ENCODE results near the gene ACSF3.

ACSF3 gene

DNA sequence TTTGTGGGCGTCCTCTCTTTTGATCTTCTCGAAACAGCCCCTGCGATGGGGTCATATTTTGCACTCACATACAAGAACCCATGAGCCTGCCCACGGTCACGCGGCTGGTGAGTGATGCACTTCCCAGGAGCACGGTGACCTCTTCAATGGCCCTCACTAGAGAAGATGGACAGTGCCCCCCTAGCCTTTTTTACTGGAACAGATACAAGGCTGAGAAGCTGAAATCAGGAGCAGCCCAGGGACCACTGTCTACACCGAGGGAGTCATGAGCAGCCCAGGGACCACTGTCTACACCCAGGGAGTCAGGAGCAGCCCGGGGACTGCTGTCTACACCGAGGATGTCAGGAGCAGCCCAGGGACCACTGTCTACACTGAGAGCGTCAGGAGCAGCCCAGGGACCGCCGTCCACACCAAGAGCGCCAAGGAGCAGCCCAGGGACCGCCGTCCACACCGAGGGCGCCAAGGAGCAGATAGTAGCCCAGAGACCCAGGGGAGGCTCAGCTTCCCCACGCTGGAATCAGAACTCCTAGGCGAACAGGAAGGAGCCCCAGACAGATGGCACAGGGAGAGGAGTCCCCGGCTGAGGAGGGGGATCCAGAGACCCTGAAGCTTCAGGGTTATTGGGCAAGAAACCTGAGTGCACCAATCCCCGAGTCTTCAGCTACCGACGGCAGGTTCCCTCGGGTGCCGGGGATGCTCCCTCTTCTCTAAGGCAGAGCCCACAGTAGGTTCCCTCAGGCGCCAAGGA, 23.7 kb downstream of the ACSF3 start:
- ChIA-PET POLR2A (no interaction called here), CTCF (no interaction called here)
- TF ChIP-seq YY2 (tag by site-specific recombination; IDR thresholded peaks at IDR 0.05) (no peak), ZNF416 (tag by site-specific recombination; IDR thresholded peaks at IDR 0.05) (no peak), MYNN (tag by site-specific recombination; IDR thresholded peaks at IDR 0.05; ENCODE audit: borderline replicate concordance) (no peak), ZBTB8A (tag by site-specific recombination; IDR thresholded peaks at IDR 0.05) (no peak), ZNF366 (tag by site-specific recombination; conservative IDR thresholded peaks at IDR 0.05) (no peak)
- TF ChIP-seq, protein P1, sequence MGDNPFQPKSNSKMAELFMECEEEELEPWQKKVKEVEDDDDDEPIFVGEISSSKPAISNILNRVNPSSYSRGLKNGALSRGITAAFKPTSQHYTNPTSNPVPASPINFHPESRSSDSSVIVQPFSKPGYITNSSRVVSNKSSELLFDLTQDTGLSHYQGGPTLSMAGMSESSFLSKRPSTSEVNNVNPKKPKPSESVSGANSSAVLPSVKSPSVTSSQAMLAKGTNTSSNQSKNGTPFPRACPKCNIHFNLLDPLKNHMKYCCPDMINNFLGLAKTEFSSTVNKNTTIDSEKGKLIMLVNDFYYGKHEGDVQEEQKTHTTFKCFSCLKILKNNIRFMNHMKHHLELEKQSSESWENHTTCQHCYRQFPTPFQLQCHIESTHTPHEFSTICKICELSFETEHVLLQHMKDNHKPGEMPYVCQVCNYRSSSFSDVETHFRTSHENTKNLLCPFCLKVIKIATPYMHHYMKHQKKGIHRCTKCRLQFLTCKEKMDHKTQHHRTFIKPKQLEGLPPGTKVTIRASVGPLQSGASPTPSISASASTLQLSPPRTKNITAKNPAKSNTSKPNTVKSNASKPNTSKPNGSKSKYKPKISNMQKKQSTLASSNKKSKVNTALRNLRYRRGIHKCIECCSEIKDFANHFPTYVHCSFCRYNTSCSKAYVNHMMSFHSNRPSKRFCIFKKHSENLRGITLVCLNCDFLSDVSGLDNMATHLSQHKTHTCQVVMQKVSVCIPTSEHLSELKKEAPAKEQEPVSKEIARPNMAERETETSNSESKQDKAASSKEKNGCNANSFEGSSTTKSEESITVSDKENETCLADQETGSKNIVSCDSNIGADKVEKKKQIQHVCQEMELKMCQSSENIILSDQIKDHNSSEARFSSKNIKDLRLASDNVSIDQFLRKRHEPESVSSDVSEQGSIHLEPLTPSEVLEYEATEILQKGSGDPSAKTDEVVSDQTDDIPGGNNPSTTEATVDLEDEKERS (tag by site-specific recombination; IDR thresholded peaks at IDR 0.05) = no peak
- H3K4me1 ChIP-seq (ENCODE audit: control insufficient read depth, insufficient read depth, low read length) = no peaks in the 10 kb centered on the region
- H3K4me3 ChIP-seq (ENCODE audit: low read depth, low read length) = no peak overlapping the region
- no peaks in the 10 kb centered on the region for H3K9me3 ChIP-seq (ENCODE audit: control insufficient read depth, insufficient read depth, low read depth, low read length)
- H3K27ac ChIP-seq (ENCODE audit: extremely low read depth, low read depth, low read length) = no peak overlapping the region
- peaks cover 1 to 88% of the 10 kb centered on the region in 2 experiments; a peak in 2 of 3 replicates for H3K36me3 ChIP-seq (ENCODE audit: control insufficient read depth in 2 of 2, insufficient read depth in 1 of 2, low read length in 2 of 2)

DNA sequence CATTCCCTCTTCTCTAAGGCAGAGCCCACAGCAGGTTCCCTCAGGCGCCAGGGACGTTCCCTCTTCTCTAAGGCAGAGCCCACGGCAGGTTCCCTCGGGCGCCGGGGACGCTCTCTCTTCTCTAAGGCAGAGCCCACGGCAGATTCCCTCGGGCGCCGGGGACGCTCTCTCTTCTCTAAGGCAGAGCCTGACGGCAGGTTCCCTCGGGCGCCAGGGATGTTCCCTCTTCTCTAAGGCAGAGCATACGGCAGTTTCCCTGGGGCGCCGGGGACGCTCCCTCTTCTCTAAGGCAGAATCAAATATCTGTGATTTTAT, 24.3 kb downstream of the ACSF3 start:
- no peak for TF ChIP-seq ZNF626 (tag by site-specific recombination; IDR thresholded peaks at IDR 0.05)
- TF ChIP-seq, protein P2, sequence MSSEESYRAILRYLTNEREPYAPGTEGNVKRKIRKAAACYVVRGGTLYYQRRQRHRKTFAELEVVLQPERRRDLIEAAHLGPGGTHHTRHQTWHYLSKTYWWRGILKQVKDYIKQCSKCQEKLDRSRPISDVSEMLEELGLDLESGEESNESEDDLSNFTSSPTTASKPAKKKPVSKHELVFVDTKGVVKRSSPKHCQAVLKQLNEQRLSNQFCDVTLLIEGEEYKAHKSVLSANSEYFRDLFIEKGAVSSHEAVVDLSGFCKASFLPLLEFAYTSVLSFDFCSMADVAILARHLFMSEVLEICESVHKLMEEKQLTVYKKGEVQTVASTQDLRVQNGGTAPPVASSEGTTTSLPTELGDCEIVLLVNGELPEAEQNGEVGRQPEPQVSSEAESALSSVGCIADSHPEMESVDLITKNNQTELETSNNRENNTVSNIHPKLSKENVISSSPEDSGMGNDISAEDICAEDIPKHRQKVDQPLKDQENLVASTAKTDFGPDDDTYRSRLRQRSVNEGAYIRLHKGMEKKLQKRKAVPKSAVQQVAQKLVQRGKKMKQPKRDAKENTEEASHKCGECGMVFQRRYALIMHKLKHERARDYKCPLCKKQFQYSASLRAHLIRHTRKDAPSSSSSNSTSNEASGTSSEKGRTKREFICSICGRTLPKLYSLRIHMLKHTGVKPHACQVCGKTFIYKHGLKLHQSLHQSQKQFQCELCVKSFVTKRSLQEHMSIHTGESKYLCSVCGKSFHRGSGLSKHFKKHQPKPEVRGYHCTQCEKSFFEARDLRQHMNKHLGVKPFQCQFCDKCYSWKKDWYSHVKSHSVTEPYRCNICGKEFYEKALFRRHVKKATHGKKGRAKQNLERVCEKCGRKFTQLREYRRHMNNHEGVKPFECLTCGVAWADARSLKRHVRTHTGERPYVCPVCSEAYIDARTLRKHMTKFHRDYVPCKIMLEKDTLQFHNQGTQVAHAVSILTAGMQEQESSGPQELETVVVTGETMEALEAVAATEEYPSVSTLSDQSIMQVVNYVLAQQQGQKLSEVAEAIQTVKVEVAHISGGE (tag by site-specific recombination; conservative IDR thresholded peaks at IDR 0.05; ENCODE audit: low read depth) = no peak
- TF ChIP-seq ZNF660 (tag by site-specific recombination; IDR thresholded peaks at IDR 0.05) = no peak
- no peak for TF ChIP-seq WT1 (tag by site-specific recombination; IDR thresholded peaks at IDR 0.05)
- no peak for TF ChIP-seq ZNF157 (tag by site-specific recombination; IDR thresholded peaks at IDR 0.05)
- no peak for TF ChIP-seq ZNF350 (tag by site-specific recombination; IDR thresholded peaks at IDR 0.05)
- no peak for TF ChIP-seq ZNF140 (tag by site-specific recombination; IDR thresholded peaks at IDR 0.05)
- TF ChIP-seq, protein P3, sequence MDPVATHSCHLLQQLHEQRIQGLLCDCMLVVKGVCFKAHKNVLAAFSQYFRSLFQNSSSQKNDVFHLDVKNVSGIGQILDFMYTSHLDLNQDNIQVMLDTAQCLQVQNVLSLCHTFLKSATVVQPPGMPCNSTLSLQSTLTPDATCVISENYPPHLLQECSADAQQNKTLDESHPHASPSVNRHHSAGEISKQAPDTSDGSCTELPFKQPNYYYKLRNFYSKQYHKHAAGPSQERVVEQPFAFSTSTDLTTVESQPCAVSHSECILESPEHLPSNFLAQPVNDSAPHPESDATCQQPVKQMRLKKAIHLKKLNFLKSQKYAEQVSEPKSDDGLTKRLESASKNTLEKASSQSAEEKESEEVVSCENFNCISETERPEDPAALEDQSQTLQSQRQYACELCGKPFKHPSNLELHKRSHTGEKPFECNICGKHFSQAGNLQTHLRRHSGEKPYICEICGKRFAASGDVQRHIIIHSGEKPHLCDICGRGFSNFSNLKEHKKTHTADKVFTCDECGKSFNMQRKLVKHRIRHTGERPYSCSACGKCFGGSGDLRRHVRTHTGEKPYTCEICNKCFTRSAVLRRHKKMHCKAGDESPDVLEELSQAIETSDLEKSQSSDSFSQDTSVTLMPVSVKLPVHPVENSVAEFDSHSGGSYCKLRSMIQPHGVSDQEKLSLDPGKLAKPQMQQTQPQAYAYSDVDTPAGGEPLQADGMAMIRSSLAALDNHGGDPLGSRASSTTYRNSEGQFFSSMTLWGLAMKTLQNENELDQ (tag by site-specific recombination; IDR thresholded peaks at IDR 0.05; ENCODE audit: low read depth) = no peak
- TF ChIP-seq TRIM28 (IDR thresholded peaks at IDR 0.05; ENCODE audit: borderline replicate concordance, low read length) = no peak
- TF ChIP-seq, protein P4, sequence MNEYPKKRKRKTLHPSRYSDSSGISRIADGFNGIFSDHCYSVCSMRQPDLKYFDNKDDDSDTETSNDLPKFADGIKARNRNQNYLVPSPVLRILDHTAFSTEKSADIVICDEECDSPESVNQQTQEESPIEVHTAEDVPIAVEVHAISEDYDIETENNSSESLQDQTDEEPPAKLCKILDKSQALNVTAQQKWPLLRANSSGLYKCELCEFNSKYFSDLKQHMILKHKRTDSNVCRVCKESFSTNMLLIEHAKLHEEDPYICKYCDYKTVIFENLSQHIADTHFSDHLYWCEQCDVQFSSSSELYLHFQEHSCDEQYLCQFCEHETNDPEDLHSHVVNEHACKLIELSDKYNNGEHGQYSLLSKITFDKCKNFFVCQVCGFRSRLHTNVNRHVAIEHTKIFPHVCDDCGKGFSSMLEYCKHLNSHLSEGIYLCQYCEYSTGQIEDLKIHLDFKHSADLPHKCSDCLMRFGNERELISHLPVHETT (tag by site-specific recombination; IDR thresholded peaks at IDR 0.05) = no peak
- no peak for TF ChIP-seq ZNF292 (tag by site-specific recombination; IDR thresholded peaks at IDR 0.05; ENCODE audit: borderline replicate concordance, low read depth)
- no peak for TF ChIP-seq SCRT2 (tag by site-specific recombination; IDR thresholded peaks at IDR 0.05)
- TF ChIP-seq, protein P5, sequence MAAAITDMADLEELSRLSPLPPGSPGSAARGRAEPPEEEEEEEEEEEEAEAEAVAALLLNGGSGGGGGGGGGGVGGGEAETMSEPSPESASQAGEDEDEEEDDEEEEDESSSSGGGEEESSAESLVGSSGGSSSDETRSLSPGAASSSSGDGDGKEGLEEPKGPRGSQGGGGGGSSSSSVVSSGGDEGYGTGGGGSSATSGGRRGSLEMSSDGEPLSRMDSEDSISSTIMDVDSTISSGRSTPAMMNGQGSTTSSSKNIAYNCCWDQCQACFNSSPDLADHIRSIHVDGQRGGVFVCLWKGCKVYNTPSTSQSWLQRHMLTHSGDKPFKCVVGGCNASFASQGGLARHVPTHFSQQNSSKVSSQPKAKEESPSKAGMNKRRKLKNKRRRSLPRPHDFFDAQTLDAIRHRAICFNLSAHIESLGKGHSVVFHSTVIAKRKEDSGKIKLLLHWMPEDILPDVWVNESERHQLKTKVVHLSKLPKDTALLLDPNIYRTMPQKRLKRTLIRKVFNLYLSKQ (tag by site-specific recombination; IDR thresholded peaks at IDR 0.05; ENCODE audit: borderline replicate concordance) = no peak
- no peak for TF ChIP-seq ZNF324 (tag by site-specific recombination; IDR thresholded peaks at IDR 0.05)
- no peak for TF ChIP-seq ZNF10 (tag by site-specific recombination; IDR thresholded peaks at IDR 0.05)
- TF ChIP-seq, protein P6, sequence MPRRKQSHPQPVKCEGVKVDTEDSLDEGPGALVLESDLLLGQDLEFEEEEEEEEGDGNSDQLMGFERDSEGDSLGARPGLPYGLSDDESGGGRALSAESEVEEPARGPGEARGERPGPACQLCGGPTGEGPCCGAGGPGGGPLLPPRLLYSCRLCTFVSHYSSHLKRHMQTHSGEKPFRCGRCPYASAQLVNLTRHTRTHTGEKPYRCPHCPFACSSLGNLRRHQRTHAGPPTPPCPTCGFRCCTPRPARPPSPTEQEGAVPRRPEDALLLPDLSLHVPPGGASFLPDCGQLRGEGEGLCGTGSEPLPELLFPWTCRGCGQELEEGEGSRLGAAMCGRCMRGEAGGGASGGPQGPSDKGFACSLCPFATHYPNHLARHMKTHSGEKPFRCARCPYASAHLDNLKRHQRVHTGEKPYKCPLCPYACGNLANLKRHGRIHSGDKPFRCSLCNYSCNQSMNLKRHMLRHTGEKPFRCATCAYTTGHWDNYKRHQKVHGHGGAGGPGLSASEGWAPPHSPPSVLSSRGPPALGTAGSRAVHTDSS (tag by site-specific recombination; IDR thresholded peaks at IDR 0.05) = no peak
- H3K9me3 ChIP-seq (ENCODE audit: control insufficient read depth, insufficient read depth, low read depth, low read length) = no peaks in the 10 kb centered on the region
- no peak overlapping the region for H3K27ac ChIP-seq (ENCODE audit: extremely low read depth, low read depth, low read length)
- H3K4me3 ChIP-seq (ENCODE audit: low read depth, low read length) = no peak overlapping the region
- H3K36me3 ChIP-seq (ENCODE audit: control insufficient read depth in 2 of 2, insufficient read depth in 1 of 2, low read length in 2 of 2) = peaks cover 0 to 87% of the 10 kb centered on the region in 2 experiments; a peak in 1 of 3 replicates
- ChIA-PET CTCF (no interaction called here), POLR2A (no interaction called here)
- H3K4me1 ChIP-seq (ENCODE audit: control insufficient read depth, insufficient read depth, low read length) = no peaks in the 10 kb centered on the region
